Vagina (tissue), 2 donors: ENCODE measurements around the gene NOSIP. TPM values are rescaled to one million over a fixed set of nuclear protein-coding genes. Genes with fewer than 3 reads are reported as not detected.

ENCODE experiments used
- DNase-seq, 2 donors: peaks; one replicate each; pipeline ENCODE4 v3.0.0-alpha.2; 2017; ENCODE audit errors: extremely low spot score in 2 of 2
- H3K27ac ChIP-seq: fragments of 200-600 bp; sonication (generic); one replicate; pipeline ENCODE4 v1.5.1; 2019
- H3K27me3 ChIP-seq: fragments of 200-600 bp; sonication (generic); one replicate; pipeline ENCODE4 v1.5.1; 2019
- H3K36me3 ChIP-seq, 2 donors: fragments of 200-600 bp; sonication (generic); one replicate each; pipeline ENCODE4 v1.5.1; 2017 to 2019
- H3K4me1 ChIP-seq: fragments of 200-600 bp; sonication (generic); one replicate; pipeline ENCODE4 v1.5.1; 2019
- H3K4me3 ChIP-seq, 2 donors: fragments of 200-600 bp; sonication (generic); 1 replicate in 1 of 2; 2 replicates in 1 of 2; pipeline ENCODE4 v1.5.1; 2016 to 2019
- H3K9me3 ChIP-seq: fragments of 200-600 bp; sonication (generic); one replicate; pipeline ENCODE4 v1.5.1; 2019
- CTCF ChIP-seq, 3 experiments: fragments of 450-650 bp in 2 of 3; fragments of 200-600 bp in 1 of 3; sonication (generic) in 1 of 3; IDR thresholded peaks; one replicate each; pipeline ENCODE4 v1.5.1; 2017 to 2019; ENCODE audit warnings: antibody characterized with exemption in 3 of 3, mild to moderate bottlenecking in 2 of 3, moderate library complexity in 2 of 3
- POLR2A ChIP-seq, 2 donors: fragments of 450-650 bp; IDR thresholded peaks; one replicate each; pipeline ENCODE4 v1.6.1; 2017; ENCODE audit warnings: antibody characterized with exemption in 2 of 2, mild to moderate bottlenecking in 2 of 2, moderate library complexity in 2 of 2
- POLR2AphosphoS5 ChIP-seq, 2 donors: sonication (generic); formaldehyde crosslinking; IDR thresholded peaks; one replicate each; pipeline ENCODE4 v1.9.0; 2017; ENCODE audit warnings: antibody characterized with exemption in 2 of 2, mild to moderate bottlenecking in 2 of 2, low read depth in 1 of 2; ENCODE audit not compliant: insufficient read depth in 1 of 2
- intact Hi-C: fragments of 100-400 bp; cut with DNase I; formaldehyde crosslinking; loops from one replicate; pipeline ENCODE4 v1.15.1; 2023
- total RNA-seq: library from RNA; depleted of rRNA; stranded (reverse); fragments of >200 nt; gene quantifications from one replicate; pipeline ENCODE4 v1.2.3, GENCODE V29; 2016

The NOSIP gene
- total RNA-seq, 1 donor from 2014 or later: 72.2 TPM

DNA sequence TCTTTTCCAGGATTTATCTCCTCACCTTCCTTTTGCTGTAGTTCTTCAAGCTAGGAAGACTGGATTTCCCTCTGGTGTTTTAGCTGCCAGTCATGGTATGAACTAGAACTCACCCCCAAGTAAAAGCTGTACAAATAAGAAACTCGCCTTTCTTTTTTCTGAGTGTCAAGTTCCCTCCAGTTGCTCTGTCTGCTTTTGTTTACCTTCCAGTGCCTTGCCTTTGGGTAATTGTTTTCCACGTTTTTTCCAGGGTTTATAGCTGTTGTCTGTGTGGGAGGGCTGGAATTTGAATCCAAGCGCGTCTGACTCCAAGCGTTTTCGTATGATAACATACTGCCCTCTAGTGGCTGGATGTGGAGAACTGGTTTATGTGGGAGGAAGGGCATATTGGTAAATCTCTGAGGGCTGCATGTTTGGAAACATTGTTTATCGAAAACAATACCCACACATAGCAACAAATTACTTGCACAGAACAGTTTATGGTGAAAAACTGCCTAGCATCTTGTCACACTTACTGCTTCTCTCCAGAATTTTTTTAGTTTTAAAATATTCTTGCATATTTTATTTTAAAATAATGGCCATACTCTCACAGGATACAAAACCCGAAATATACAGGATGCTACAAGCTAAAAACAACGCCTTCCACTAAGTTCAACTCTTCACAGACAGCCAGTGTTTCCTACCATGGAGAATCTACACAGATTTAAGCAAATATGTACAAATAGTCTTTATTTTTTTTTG lies 33.4 kb downstream of the NOSIP start:
- H3K27ac ChIP-seq: peak overlapping the region; percentile 60
- H3K27me3 ChIP-seq: no peaks in the 10 kb centered on the region
- intact Hi-C loops: loop anchor here (2.0 kb wide), 1 partner anchor 44 kb away; no protein-coding TSS in a partner anchor
- TF ChIP-seq CTCF (IDR thresholded peaks at IDR 0.05) (peak; percentile 67 to 97 (median 90)), POLR2AphosphoS5 (IDR thresholded peaks at IDR 0.05; ENCODE audit: insufficient read depth in 1 of 2, low read depth in 1 of 2) (peak in 1 of 2 donors; percentile 90), POLR2A (IDR thresholded peaks at IDR 0.05) (no peak)
- H3K4me3 ChIP-seq: peak overlapping the region in 1 of 2 donors; percentile 10
- DNase-seq: no peak
- H3K4me1 ChIP-seq: peaks cover 12% of the 10 kb centered on the region
- H3K36me3 ChIP-seq: no peaks in the 10 kb centered on the region
- H3K9me3 ChIP-seq: no peaks in the 10 kb centered on the region

GRCh38 chr19:49544154-49544553 lies 36.2 kb downstream of the NOSIP start:
- peaks cover 12% of the 10 kb centered on the region for H3K4me1 ChIP-seq
- DNase-seq: no peak
- intact Hi-C loops: no loop called here
- no peaks in the 10 kb centered on the region for H3K27me3 ChIP-seq
- TF ChIP-seq CTCF (IDR thresholded peaks at IDR 0.05): no peak
- no peak for TF ChIP-seq POLR2A (IDR thresholded peaks at IDR 0.05)
- TF ChIP-seq POLR2AphosphoS5 (IDR thresholded peaks at IDR 0.05; ENCODE audit: insufficient read depth in 1 of 2, low read depth in 1 of 2): no peak
- H3K36me3 ChIP-seq: no peaks in the 10 kb centered on the region
- no peaks in the 10 kb centered on the region for H3K9me3 ChIP-seq
- H3K27ac ChIP-seq: no peak overlapping the region
- H3K4me3 ChIP-seq: no peak overlapping the region

GRCh38 chr19:49543032-49543431 lies 37.3 kb downstream of the NOSIP start:
- Histone ChIP-seq H3K4me1 (peaks cover 12% of the 10 kb centered on the region), H3K36me3 (peaks cover 0 to 5% of the 10 kb centered on the region in 2 donors), H3K27ac (no peak overlapping the region), H3K27me3 (no peaks in the 10 kb centered on the region), H3K4me3 (no peak overlapping the region), H3K9me3 (no peaks in the 10 kb centered on the region)
- intact Hi-C loops: no loop called here
- no peak for DNase-seq
- no peak for TF ChIP-seq CTCF (IDR thresholded peaks at IDR 0.05)
- TF ChIP-seq POLR2AphosphoS5 (IDR thresholded peaks at IDR 0.05; ENCODE audit: insufficient read depth in 1 of 2, low read depth in 1 of 2): no peak
- no peak for TF ChIP-seq POLR2A (IDR thresholded peaks at IDR 0.05)

DNA sequence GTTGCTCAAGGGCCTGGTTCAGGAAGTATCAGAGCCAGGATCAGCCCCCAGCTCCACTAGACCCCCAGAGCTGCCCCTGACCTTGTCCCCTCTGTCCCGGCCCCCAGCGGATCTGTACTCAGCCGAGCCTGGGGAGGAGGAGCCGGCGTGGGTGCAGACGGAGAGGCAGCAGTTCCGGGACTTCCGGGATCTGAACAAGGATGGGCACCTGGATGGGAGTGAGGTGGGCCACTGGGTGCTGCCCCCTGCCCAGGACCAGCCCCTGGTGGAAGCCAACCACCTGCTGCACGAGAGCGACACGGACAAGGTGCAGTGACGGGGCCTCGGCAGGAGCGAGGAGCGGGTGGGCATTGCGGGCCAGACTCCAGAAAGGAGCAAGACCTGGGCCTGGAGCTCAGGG lies 37.9 kb downstream of the NOSIP start:
- intact Hi-C loops: no loop called here
- DNase-seq: no peak

More for the DNA sequence above, 37.9 kb downstream of the NOSIP start:
- Histone ChIP-seq H3K9me3 (no peaks in the 10 kb centered on the region), H3K36me3 (peaks cover 0 to 7% of the 10 kb centered on the region in 2 donors), H3K27ac (no peak overlapping the region), H3K4me1 (peaks cover 12% of the 10 kb centered on the region), H3K27me3 (no peaks in the 10 kb centered on the region), H3K4me3 (no peak overlapping the region)
- no peak for TF ChIP-seq CTCF (IDR thresholded peaks at IDR 0.05)
- TF ChIP-seq POLR2AphosphoS5 (IDR thresholded peaks at IDR 0.05; ENCODE audit: insufficient read depth in 1 of 2, low read depth in 1 of 2): no peak
- no peak for TF ChIP-seq POLR2A (IDR thresholded peaks at IDR 0.05)
